ENCODE data around the gene AGPAT4. TPM values are rescaled to one million over a fixed set of nuclear protein-coding genes. Genes with fewer than 3 reads are reported as not detected.

The AGPAT4 gene
- polyA plus RNA-seq, 1 of the 3 experiments (the other 2 are of a cell fraction), result 3.9 TPM

DNA sequence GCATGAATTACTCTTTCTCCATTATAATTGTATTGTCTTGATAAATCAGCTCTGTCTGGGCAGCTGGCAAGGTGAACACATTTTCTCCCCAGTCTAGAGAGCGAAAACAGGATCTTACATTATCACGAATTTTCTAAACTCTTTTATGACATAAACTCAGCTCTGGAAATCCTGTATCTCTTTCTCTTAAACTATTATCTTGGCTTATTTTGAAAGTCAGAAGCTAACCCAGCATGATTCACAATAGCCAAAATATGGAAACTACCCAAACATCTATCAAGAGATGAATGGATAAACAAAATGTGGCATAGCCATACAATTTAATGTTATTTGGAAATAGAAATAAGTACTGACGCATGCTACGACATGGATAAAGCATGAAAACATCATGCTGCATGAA, 25.9 kb upstream of the AGPAT4 start:
- Histone ChIP-seq H3K4me3 (ENCODE audit: low read depth in 2 of 2, low read length in 1 of 2) (no peak overlapping the region), H3K4me2 (no peak overlapping the region), H3K27ac (ENCODE audit: low read depth in 2 of 2, low read length in 1 of 2) (no peak overlapping the region), H3K27me3 (ENCODE audit: insufficient read depth) (no peaks in the 10 kb centered on the region), H3K9ac (no peak overlapping the region), H3K36me3 (replicated peaks in 1 of 2; ENCODE audit: control insufficient read depth in 1 of 2, insufficient read depth in 2 of 2, low read length in 1 of 2) (no peaks in the 10 kb centered on the region), H3K79me2 (ENCODE audit: insufficient read depth) (no peaks in the 10 kb centered on the region), H3K4me1 (ENCODE audit: control insufficient read depth in 1 of 2, insufficient read depth in 2 of 2, low read depth in 1 of 2, low read length in 1 of 2) (peaks cover 0 to 4% of the 10 kb centered on the region in 2 experiments; a peak in 1 of 4 replicates), H3K9me2 (no peaks in the 10 kb centered on the region), H3F3A (replicated peaks; ENCODE audit: insufficient read depth) (no peaks in the 10 kb centered on the region), H4K20me1 (ENCODE audit: insufficient read depth) (no peaks in the 10 kb centered on the region), H3K9me3 (peaks cover 6% of the 10 kb centered on the region; the same call in 1 of the 2 replicates), H2AFZ (ENCODE audit: low read depth) (no peak overlapping the region)
- WGBS (ENCODE audit: low lambda C conversion rate), result 73% methylated on average over 4 of the region's 4 CpGs
- DNase-seq, result no peak
- TF ChIP-seq CHD2 (IDR thresholded peaks at IDR 0.05; ENCODE audit: low read length, partially characterized antibody) (no peak), FOXJ3 (CRISPR knock-in tag; IDR thresholded peaks at IDR 0.05) (no peak), TAF1 (IDR thresholded peaks at IDR 0.05; ENCODE audit: borderline replicate concordance, low read depth, low read length) (no peak), YY1 (IDR thresholded peaks at IDR 0.05; ENCODE audit: low read depth) (no peak), RFX5 (IDR thresholded peaks at IDR 0.05; ENCODE audit: low read length) (no peak), NRF1 (IDR thresholded peaks at IDR 0.05; ENCODE audit: low read depth, low read length) (no peak), POLR2AphosphoS5 (IDR thresholded peaks at IDR 0.05; ENCODE audit: low read depth, low read length) (no peak), FOXM1 (IDR thresholded peaks at IDR 0.05; ENCODE audit: low read depth) (no peak), GATA2 (CRISPR knock-in tag; IDR thresholded peaks at IDR 0.05) (no peak)
- TF ChIP-seq, protein P1, sequence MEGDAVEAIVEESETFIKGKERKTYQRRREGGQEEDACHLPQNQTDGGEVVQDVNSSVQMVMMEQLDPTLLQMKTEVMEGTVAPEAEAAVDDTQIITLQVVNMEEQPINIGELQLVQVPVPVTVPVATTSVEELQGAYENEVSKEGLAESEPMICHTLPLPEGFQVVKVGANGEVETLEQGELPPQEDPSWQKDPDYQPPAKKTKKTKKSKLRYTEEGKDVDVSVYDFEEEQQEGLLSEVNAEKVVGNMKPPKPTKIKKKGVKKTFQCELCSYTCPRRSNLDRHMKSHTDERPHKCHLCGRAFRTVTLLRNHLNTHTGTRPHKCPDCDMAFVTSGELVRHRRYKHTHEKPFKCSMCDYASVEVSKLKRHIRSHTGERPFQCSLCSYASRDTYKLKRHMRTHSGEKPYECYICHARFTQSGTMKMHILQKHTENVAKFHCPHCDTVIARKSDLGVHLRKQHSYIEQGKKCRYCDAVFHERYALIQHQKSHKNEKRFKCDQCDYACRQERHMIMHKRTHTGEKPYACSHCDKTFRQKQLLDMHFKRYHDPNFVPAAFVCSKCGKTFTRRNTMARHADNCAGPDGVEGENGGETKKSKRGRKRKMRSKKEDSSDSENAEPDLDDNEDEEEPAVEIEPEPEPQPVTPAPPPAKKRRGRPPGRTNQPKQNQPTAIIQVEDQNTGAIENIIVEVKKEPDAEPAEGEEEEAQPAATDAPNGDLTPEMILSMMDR (IDR thresholded peaks at IDR 0.05), result no peak
- TF ChIP-seq, protein P2, sequence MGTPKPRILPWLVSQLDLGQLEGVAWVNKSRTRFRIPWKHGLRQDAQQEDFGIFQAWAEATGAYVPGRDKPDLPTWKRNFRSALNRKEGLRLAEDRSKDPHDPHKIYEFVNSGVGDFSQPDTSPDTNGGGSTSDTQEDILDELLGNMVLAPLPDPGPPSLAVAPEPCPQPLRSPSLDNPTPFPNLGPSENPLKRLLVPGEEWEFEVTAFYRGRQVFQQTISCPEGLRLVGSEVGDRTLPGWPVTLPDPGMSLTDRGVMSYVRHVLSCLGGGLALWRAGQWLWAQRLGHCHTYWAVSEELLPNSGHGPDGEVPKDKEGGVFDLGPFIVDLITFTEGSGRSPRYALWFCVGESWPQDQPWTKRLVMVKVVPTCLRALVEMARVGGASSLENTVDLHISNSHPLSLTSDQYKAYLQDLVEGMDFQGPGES (IDR thresholded peaks at IDR 0.05; ENCODE audit: low read depth, low read length), result no peak
- POLR2A ChIA-PET, result no interaction called here
- CTCF ChIA-PET, result interaction anchor here (0.6 kb wide), 1 partner anchor 9 kb away, joined by 3 read pairs; no protein-coding TSS in a partner anchor

DNA sequence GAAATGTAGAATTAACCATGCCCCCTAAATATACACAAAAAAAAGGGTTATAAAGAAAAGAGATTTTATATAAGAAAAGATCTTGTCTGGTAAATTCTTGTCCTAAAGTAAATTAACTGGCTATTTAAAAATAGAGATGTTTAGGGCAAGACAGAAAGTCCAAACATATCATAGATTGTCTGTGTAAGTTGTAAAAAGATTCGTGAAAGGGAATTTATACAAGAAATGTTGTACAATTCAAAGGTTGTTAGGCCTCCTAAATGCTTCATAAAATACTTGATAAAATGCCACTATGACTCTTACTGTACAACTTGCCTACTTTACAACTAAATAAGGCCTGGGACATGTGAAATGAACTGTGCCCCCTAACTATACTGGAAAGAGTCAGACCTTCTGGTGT, 21.9 kb upstream of the AGPAT4 start:
- ChIA-PET CTCF (no interaction called here), POLR2A (no interaction called here)
- Histone ChIP-seq H3K9me2 (no peaks in the 10 kb centered on the region), H3K27ac (ENCODE audit: low read depth in 2 of 2, low read length in 1 of 2) (no peak overlapping the region), H3K27me3 (ENCODE audit: insufficient read depth) (no peaks in the 10 kb centered on the region), H3K4me1 (ENCODE audit: control insufficient read depth in 1 of 2, insufficient read depth in 2 of 2, low read depth in 1 of 2, low read length in 1 of 2) (no peaks in the 10 kb centered on the region), H4K20me1 (ENCODE audit: insufficient read depth) (no peaks in the 10 kb centered on the region), H3K36me3 (replicated peaks in 1 of 2; ENCODE audit: control insufficient read depth in 1 of 2, insufficient read depth in 2 of 2, low read length in 1 of 2) (no peaks in the 10 kb centered on the region), H2AFZ (ENCODE audit: low read depth) (no peak overlapping the region), H3K79me2 (ENCODE audit: insufficient read depth) (no peaks in the 10 kb centered on the region), H3K9ac (no peak overlapping the region), H3K4me3 (ENCODE audit: low read depth in 2 of 2, low read length in 1 of 2) (no peak overlapping the region), H3K9me3 (peaks cover 6% of the 10 kb centered on the region; the same call in 1 of the 2 replicates), H3K4me2 (no peak overlapping the region), H3F3A (replicated peaks; ENCODE audit: insufficient read depth) (no peaks in the 10 kb centered on the region)
- no peak for DNase-seq
- 34% methylated on average over 1 of the region's 1 CpG for WGBS (ENCODE audit: low lambda C conversion rate)
- TF ChIP-seq SMC3 (IDR thresholded peaks at IDR 0.05; ENCODE audit: low read depth, low read length) (no peak), RCOR1 (IDR thresholded peaks at IDR 0.05; ENCODE audit: low read length) (no peak), MEF2A (IDR thresholded peaks at IDR 0.05; ENCODE audit: borderline replicate concordance, low read depth) (no peak), FOXM1 (IDR thresholded peaks at IDR 0.05; ENCODE audit: low read depth) (no peak), RAD21 (IDR thresholded peaks at IDR 0.05; ENCODE audit: low read length) (no peak), YY1 (IDR thresholded peaks at IDR 0.05; ENCODE audit: low read depth) (no peak)
- TF ChIP-seq, protein P3, sequence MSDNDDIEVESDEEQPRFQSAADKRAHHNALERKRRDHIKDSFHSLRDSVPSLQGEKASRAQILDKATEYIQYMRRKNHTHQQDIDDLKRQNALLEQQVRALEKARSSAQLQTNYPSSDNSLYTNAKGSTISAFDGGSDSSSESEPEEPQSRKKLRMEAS (IDR thresholded peaks at IDR 0.05; ENCODE audit: low read depth), result no peak
